NB4 (cell line): ENCODE measurements around the gene ATP6V1F.

Experiments used
- DNase-seq: peaks from one replicate; pipeline ENCODE4 v3.0.0; 2010; ENCODE audit warnings: low read depth
- H3K4me3 ChIP-seq: one replicate; pipeline ENCODE4 v1.5.1; 2011; ENCODE audit warnings: mild to moderate bottlenecking, low read depth, low read length, moderate library complexity
- MAX ChIP-seq: IDR thresholded peaks from 2 replicates; pipeline ENCODE4 v1.6.1; 2011; ENCODE audit warnings: low read depth, low read length
- MYC ChIP-seq: IDR thresholded peaks from 2 replicates; pipeline ENCODE4 v1.6.1; 2011; ENCODE audit warnings: low read depth, low read length
- POLR2A ChIP-seq: IDR thresholded peaks from 2 replicates; pipeline ENCODE4 v1.6.1; 2011; ENCODE audit warnings: mild to moderate bottlenecking; ENCODE audit not compliant: insufficient read length; ENCODE audit errors: extremely low read depth
- TF ChIP-seq, protein P1 (sequence below): IDR thresholded peaks from one replicate; pipeline ENCODE4 v1.5.1; 2012; ENCODE audit warnings: low read depth, low read length

Gene ATP6V1F

GRCh38 chr7:128874140-128875031 lies 11.7 kb downstream of the ATP6V1F start:
- TF ChIP-seq, protein P1, sequence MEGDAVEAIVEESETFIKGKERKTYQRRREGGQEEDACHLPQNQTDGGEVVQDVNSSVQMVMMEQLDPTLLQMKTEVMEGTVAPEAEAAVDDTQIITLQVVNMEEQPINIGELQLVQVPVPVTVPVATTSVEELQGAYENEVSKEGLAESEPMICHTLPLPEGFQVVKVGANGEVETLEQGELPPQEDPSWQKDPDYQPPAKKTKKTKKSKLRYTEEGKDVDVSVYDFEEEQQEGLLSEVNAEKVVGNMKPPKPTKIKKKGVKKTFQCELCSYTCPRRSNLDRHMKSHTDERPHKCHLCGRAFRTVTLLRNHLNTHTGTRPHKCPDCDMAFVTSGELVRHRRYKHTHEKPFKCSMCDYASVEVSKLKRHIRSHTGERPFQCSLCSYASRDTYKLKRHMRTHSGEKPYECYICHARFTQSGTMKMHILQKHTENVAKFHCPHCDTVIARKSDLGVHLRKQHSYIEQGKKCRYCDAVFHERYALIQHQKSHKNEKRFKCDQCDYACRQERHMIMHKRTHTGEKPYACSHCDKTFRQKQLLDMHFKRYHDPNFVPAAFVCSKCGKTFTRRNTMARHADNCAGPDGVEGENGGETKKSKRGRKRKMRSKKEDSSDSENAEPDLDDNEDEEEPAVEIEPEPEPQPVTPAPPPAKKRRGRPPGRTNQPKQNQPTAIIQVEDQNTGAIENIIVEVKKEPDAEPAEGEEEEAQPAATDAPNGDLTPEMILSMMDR: no peak
- no peak for TF ChIP-seq MYC
- TF ChIP-seq MAX: no peak
- no peak for TF ChIP-seq POLR2A
- H3K4me3 ChIP-seq: no peak overlapping the region
- DNase-seq: no peak

GRCh38 chr7:128875523-128875948 lies 12.9 kb downstream of the ATP6V1F start:
- no peak for DNase-seq
- H3K4me3 ChIP-seq: no peak overlapping the region
- no peak for TF ChIP-seq POLR2A
- no peak for TF ChIP-seq MYC
- TF ChIP-seq, protein P1: no peak
- TF ChIP-seq MAX: no peak

DNA sequence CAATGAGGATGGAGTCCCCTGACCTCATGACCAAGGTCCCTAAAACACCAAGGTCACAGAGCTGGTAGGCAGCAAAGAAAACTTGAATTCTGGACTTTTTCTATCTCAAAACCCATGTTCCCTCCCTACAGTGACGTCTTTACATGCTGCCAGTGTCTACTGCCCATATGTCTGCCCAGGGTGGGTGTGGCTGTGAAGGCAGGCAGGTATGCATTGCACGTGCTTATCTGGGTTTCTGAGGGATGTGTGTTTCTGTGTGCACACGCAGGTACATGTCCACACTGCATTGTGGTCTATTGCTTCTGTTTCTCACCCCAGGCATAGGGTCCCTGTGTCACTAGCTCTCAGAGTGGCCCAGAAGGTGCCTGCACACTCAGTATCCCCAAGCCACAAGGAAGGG lies 13.5 kb downstream of the ATP6V1F start:
- no peak overlapping the region for H3K4me3 ChIP-seq
- no peak for DNase-seq
- TF ChIP-seq POLR2A (no peak), MAX (no peak), MYC (no peak)
- TF ChIP-seq, protein P1: no peak

- DNase-seq: no peak
- TF ChIP-seq MAX (no peak), POLR2A (no peak), MYC (no peak)
- TF ChIP-seq, protein P1: no peak
- H3K4me3 ChIP-seq: no peak overlapping the region
These were observed 13.9 kb downstream of the ATP6V1F start for GRCh38 chr7:128876586-128876977.

GRCh38 chr7:128876978-128877755 lies 14.5 kb downstream of the ATP6V1F start:
- TF ChIP-seq MYC: no peak
- no peak for TF ChIP-seq MAX
- TF ChIP-seq POLR2A: no peak
- TF ChIP-seq, protein P1: no peak
- no peak for DNase-seq
- no peak overlapping the region for H3K4me3 ChIP-seq
